HepG2 (cell line): Measurements from ENCODE around the gene MFAP1. TPM values are rescaled to one million over a fixed set of nuclear protein-coding genes. Genes with fewer than 3 reads are reported as not detected.

ENCODE experiments used
- ARID2 ChIP-seq: sonication (generic); formaldehyde crosslinking; IDR thresholded peaks from 2 replicates; pipeline ENCODE4 v1.8.1; 2022; ENCODE audit warnings: mild to moderate bottlenecking, missing genetic modification reagents, borderline replicate concordance
- CREBL2 ChIP-seq: sonication (generic); formaldehyde crosslinking; IDR thresholded peaks from 2 replicates; pipeline ENCODE4 v1.8.1; 2023; ENCODE audit warnings: missing genetic modification reagents, mild to moderate bottlenecking, borderline replicate concordance
- KDM3A ChIP-seq: IDR thresholded peaks from 2 replicates; pipeline ENCODE4 v1.6.1; 2018; ENCODE audit warnings: low read depth, missing compliant biosample characterization
- KDM5B ChIP-seq: sonication (generic); formaldehyde crosslinking; IDR thresholded peaks from 2 replicates; pipeline ENCODE4 v1.4.0; 2020; ENCODE audit warnings: missing genetic modification reagents, mild to moderate bottlenecking, borderline replicate concordance
- MYC ChIP-seq: sonication (generic); formaldehyde crosslinking; IDR thresholded peaks from 2 replicates; pipeline ENCODE4 v1.9.0; 2021; ENCODE audit warnings: missing genetic modification reagents, borderline replicate concordance
- NFIB ChIP-seq: sonication (generic); formaldehyde crosslinking; IDR thresholded peaks from 2 replicates; pipeline ENCODE4 v1.9.0; 2021; ENCODE audit warnings: missing genetic modification reagents, mild to moderate bottlenecking, borderline replicate concordance
- PHF8 ChIP-seq: sonication (generic); formaldehyde crosslinking; IDR thresholded peaks from 2 replicates; pipeline ENCODE4 v1.5.0; 2020; ENCODE audit warnings: missing genetic modification reagents
- POLR2A ChIP-seq, 2 experiments: IDR thresholded peaks; 2 replicates each; pipeline ENCODE4 v1.6.1; 2011; ENCODE audit warnings: low read depth in 2 of 2, low read length in 2 of 2, mild to moderate bottlenecking in 1 of 2, moderate library complexity in 1 of 2; ENCODE audit not compliant: insufficient read depth in 1 of 2
- RFX1 ChIP-seq: fragments of 450-650 bp; IDR thresholded peaks from 2 replicates; pipeline ENCODE4 v1.6.1; 2017
- SNAPC2 ChIP-seq: sonication (generic); formaldehyde crosslinking; IDR thresholded peaks from 2 replicates; pipeline ENCODE4 v1.8.1; 2022; ENCODE audit warnings: mild to moderate bottlenecking, missing genetic modification reagents
- SRSF1 ChIP-seq: fragments of 200-400 bp; formaldehyde crosslinking; optimal IDR thresholded peaks from 2 replicates; pipeline ENCODE3; 2017; ENCODE audit warnings: mild to moderate bottlenecking, low read depth, low read length, moderate library complexity
- SUZ12 ChIP-seq: fragments of 150-350 bp; IDR thresholded peaks from 2 replicates; pipeline ENCODE4 v1.6.1; 2014; ENCODE audit warnings: low read depth, low read length
- THAP8 ChIP-seq: sonication (generic); formaldehyde crosslinking; IDR thresholded peaks from 2 replicates; pipeline ENCODE4 v1.5.1; 2020; ENCODE audit warnings: missing genetic modification reagents, mild to moderate bottlenecking, borderline replicate concordance
- XBP1 ChIP-seq: sonication (generic); formaldehyde crosslinking; IDR thresholded peaks from 2 replicates; pipeline ENCODE4 v1.5.0; 2020; ENCODE audit warnings: missing genetic modification reagents
- ZC3H13 ChIP-seq: sonication (generic); formaldehyde crosslinking; IDR thresholded peaks from 2 replicates; pipeline ENCODE4 v1.8.1; 2023; ENCODE audit warnings: mild to moderate bottlenecking, missing genetic modification reagents, moderate library complexity
- ZFP1 ChIP-seq: IDR thresholded peaks from 2 replicates; pipeline ENCODE4 v1.6.1; 2016
- ZNF235 ChIP-seq: sonication (generic); formaldehyde crosslinking; IDR thresholded peaks from 2 replicates; pipeline ENCODE4 v1.8.1; 2023; ENCODE audit warnings: mild to moderate bottlenecking, missing genetic modification reagents, borderline replicate concordance
- ZNF350 ChIP-seq: sonication (generic); formaldehyde crosslinking; IDR thresholded peaks from 2 replicates; pipeline ENCODE4 v1.4.0; 2020; ENCODE audit warnings: mild to moderate bottlenecking, low read depth, missing genetic modification reagents, borderline replicate concordance
- ZNF713 ChIP-seq: sonication (generic); formaldehyde crosslinking; IDR thresholded peaks from 2 replicates; pipeline ENCODE4 v1.4.0; 2020; ENCODE audit warnings: mild to moderate bottlenecking, missing genetic modification reagents
- ZNF737 ChIP-seq: sonication (generic); formaldehyde crosslinking; IDR thresholded peaks from 2 replicates; pipeline ENCODE4 v1.5.0; 2020; ENCODE audit warnings: missing genetic modification reagents, mild to moderate bottlenecking, borderline replicate concordance
- ZNF740 ChIP-seq: sonication (generic); formaldehyde crosslinking; IDR thresholded peaks from 2 replicates; pipeline ENCODE4 v1.4.0; 2020; ENCODE audit warnings: missing genetic modification reagents
- ZNF777 ChIP-seq: sonication (generic); formaldehyde crosslinking; IDR thresholded peaks from 2 replicates; pipeline ENCODE4 v1.4.0; 2020; ENCODE audit warnings: missing genetic modification reagents
- ZSCAN12 ChIP-seq: sonication (generic); formaldehyde crosslinking; IDR thresholded peaks from 2 replicates; pipeline ENCODE4 v1.9.0; 2021; ENCODE audit warnings: mild to moderate bottlenecking, missing genetic modification reagents
- polyA plus RNA-seq, 8 experiments: library from polyadenylated mRNA; depleted of rRNA in 3 of 8; stranded (reverse) in 7 of 8; unstranded in 1 of 8; fragments of >200 nt; fragmentation: Illumina TruSeq in 4 of 8; extraction: Trizol in 4 of 8; gene quantifications; 2 replicates each; pipeline versions ENCODE4 v1.2.1 to v1.2.3, GENCODE V29; 2011 to 2016; ENCODE audit warnings: low read depth in 4 of 8, missing spikeins in 1 of 8, mixed read lengths in 1 of 8; ENCODE audit not compliant: insufficient read depth in 1 of 8
- total RNA-seq, 5 experiments: library from RNA; depleted of rRNA; stranded (reverse); fragments of >200 nt; fragmentation: Illumina TruSeq; extraction: Trizol; gene quantifications; 2 replicates each; pipeline ENCODE4 v1.2.3, GENCODE V29; 2016; ENCODE audit warnings: low read depth in 1 of 5
- TF ChIP-seq, protein P1 (sequence below): sonication (generic); formaldehyde crosslinking; conservative IDR thresholded peaks from 2 replicates; pipeline ENCODE4 v1.5.0; 2020; ENCODE audit warnings: missing genetic modification reagents

MFAP1 gene
- total and polyA plus RNA-seq, 2 of the 13 experiments (the other 11 are each of a cell fraction or from before 2014, with no cell fraction given), result 11.8 to 39.5 TPM

- peak in 1 of 2 experiments; percentile 60; a peak in 2 of 4 replicates for TF ChIP-seq POLR2A (IDR thresholded peaks at IDR 0.05; ENCODE audit: insufficient read depth in 1 of 2, low read depth in 2 of 2, low read length in 2 of 2)
- TF ChIP-seq KDM5B (CRISPR knock-in tag), result 0 out of 2 replicates have a peak, but pooled peaks have one; percentile 8
- no peak for TF ChIP-seq ZNF235 (CRISPR knock-in tag)
- no peak for TF ChIP-seq ZFP1 (CRISPR knock-in tag)
- 0 out of 2 replicates have a peak, but pooled peaks have one; percentile 29 for TF ChIP-seq ARID2
- 0 out of 2 replicates have a peak, but pooled peaks have one; percentile 58 for TF ChIP-seq ZSCAN12 (CRISPR knock-in tag)
- TF ChIP-seq PHF8 (CRISPR knock-in tag), result peak; percentile 6; the same call in 1 of the 2 replicates
- no peak for TF ChIP-seq NFIB (CRISPR knock-in tag)
- TF ChIP-seq CREBL2 (CRISPR knock-in tag), result no peak
- 0 out of 2 replicates have a peak, but pooled peaks have one; percentile 24 for TF ChIP-seq ZNF740 (CRISPR knock-in tag)
- TF ChIP-seq MYC (CRISPR knock-in tag), result no peak
- TF ChIP-seq THAP8 (CRISPR knock-in tag), result no peak
- no peak for TF ChIP-seq ZNF350 (CRISPR knock-in tag)
- no peak for TF ChIP-seq SUZ12
- TF ChIP-seq RFX1, result no peak
- TF ChIP-seq ZNF737 (CRISPR knock-in tag), result no peak
- TF ChIP-seq ZNF713 (CRISPR knock-in tag), result 0 out of 2 replicates have a peak, but pooled peaks have one; percentile 2
- no peak for TF ChIP-seq ZNF777 (CRISPR knock-in tag)
- TF ChIP-seq, protein P1, sequence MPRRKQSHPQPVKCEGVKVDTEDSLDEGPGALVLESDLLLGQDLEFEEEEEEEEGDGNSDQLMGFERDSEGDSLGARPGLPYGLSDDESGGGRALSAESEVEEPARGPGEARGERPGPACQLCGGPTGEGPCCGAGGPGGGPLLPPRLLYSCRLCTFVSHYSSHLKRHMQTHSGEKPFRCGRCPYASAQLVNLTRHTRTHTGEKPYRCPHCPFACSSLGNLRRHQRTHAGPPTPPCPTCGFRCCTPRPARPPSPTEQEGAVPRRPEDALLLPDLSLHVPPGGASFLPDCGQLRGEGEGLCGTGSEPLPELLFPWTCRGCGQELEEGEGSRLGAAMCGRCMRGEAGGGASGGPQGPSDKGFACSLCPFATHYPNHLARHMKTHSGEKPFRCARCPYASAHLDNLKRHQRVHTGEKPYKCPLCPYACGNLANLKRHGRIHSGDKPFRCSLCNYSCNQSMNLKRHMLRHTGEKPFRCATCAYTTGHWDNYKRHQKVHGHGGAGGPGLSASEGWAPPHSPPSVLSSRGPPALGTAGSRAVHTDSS (CRISPR knock-in tag), result no peak
- no peak for TF ChIP-seq SNAPC2
- no peak for TF ChIP-seq XBP1 (CRISPR knock-in tag)
- TF ChIP-seq SRSF1, result no peak
- TF ChIP-seq ZC3H13 (CRISPR knock-in tag), result 0 out of 2 replicates have a peak, but pooled peaks have one; percentile 20
- no peak for TF ChIP-seq KDM3A
Measured at GRCh38 chr15:43792761-43793476, 31.6 kb downstream of the MFAP1 start (continued).
